ENCODE results near the gene ANKRD55. TPM values are rescaled to one million over a fixed set of nuclear protein-coding genes. Genes with fewer than 3 reads are reported as not detected.
"Not testable (repeated sequence)": the region's sequence is repeated elsewhere in the genome, so short reads cannot be mapped to it uniquely, and the experiment has no call there.

The ANKRD55 gene
- total and polyA plus RNA-seq, 5 donors from 2014 or later: 4.1 to 9.0 (median 5.7) TPM

DNA sequence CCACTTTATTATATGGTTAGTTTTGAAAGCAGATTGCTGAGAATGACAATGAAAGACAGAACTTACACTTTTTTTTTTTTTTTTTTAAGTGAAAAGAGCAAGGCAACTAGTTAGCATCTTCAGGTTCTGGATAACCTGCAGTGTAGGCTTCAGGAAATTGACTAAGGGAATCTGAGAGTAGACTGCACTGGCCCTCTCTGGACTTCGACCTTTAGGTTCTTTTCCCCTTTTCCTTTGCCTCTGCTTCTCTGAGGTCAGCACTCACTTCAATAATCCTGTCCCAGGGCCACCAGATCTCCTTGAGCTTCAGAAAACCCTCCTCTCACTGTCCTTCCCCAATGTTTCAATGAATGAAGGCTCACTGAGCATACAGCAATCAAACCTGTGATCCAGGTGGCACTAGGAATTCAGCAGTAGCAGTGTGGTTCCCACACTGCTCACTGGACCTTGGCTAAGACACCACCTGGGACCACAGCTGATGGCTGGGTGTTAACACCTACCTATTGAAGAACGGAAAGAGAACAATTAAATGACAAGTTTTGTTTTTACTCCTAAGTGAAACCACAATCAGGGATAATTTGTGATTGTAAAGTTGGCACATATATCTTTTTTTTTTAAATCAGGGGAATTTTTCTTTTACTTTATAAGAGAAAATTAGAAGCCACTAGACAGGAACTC lies 152.6 kb downstream of the ANKRD55 start:
- Mint-ChIP-seq H3K4me1 (peaks cover 17 to 54% (median 34%) of the 10 kb centered on the region in 4 donors), H3K4me3 (peak overlapping the region in 3 of 4 donors; percentile 9 to 25 (median 20)), H3K27ac (peak overlapping the region; percentile 89 to 99 (median 91)), H3K36me3 (peaks cover 7% of the 10 kb centered on the region), H3K9me3 (no peaks in the 10 kb centered on the region), H3K27me3 (no peaks in the 10 kb centered on the region)
- DNase-seq (no peak), ATAC-seq (ENCODE audit: low read depth in 2 of 2) (no peak)
- no peaks in the 10 kb centered on the region for H3K27me3 ChIP-seq (ENCODE audit: control insufficient read depth, insufficient read depth, low read length)
- peaks cover 22% of the 10 kb centered on the region for H3K4me1 ChIP-seq (ENCODE audit: control insufficient read depth, insufficient read depth, low read length, poor library complexity, severe bottlenecking)
- H3K4me3 ChIP-seq (ENCODE audit: low read depth, low read length): peak overlapping the region; percentile 35
- H3K36me3 ChIP-seq (ENCODE audit: control insufficient read depth, insufficient read depth, low read length): no peaks in the 10 kb centered on the region
- peak overlapping the region; percentile 21 for H3K27ac ChIP-seq (ENCODE audit: insufficient read depth, low read length, poor library complexity, severe bottlenecking)
- no peaks in the 10 kb centered on the region for H3K9me3 ChIP-seq (ENCODE audit: control insufficient read depth in 2 of 2, low read length in 2 of 2)

- not testable (repeated sequence) for H3K36me3 Mint-ChIP-seq; H3K27ac Mint-ChIP-seq; H3K27me3 ChIP-seq (ENCODE audit: control insufficient read depth, insufficient read depth, low read length); H3K9me3 Mint-ChIP-seq; H3K4me3 ChIP-seq (ENCODE audit: low read depth, low read length); H3K27me3 Mint-ChIP-seq; H3K9me3 ChIP-seq (ENCODE audit: control insufficient read depth in 2 of 2, low read length in 2 of 2); H3K36me3 ChIP-seq (ENCODE audit: control insufficient read depth, insufficient read depth, low read length); H3K27ac ChIP-seq (ENCODE audit: insufficient read depth, low read length, poor library complexity, severe bottlenecking); DNase-seq; ATAC-seq (ENCODE audit: low read depth in 2 of 2); H3K4me3 Mint-ChIP-seq
- H3K4me1 ChIP-seq (ENCODE audit: control insufficient read depth, insufficient read depth, low read length, poor library complexity, severe bottlenecking): peaks cover 15% of the 10 kb centered on the region
- H3K4me1 Mint-ChIP-seq: peaks cover 20 to 59% (median 30%) of the 10 kb centered on the region in 4 donors
Observed at GRCh38 chr5:56079157-56079500, 154.0 kb downstream of the ANKRD55 start.

GRCh38 chr5:56078278-56079156 lies 154.6 kb downstream of the ANKRD55 start:
- Mint-ChIP-seq H3K9me3 (peaks cover 0 to 2% (median 0%) of the 10 kb centered on the region in 7 donors), H3K4me3 (peak overlapping the region in 1 of 4 donors; percentile 31), H3K4me1 (peaks cover 22 to 61% (median 31%) of the 10 kb centered on the region in 4 donors), H3K27me3 (no peaks in the 10 kb centered on the region), H3K36me3 (peaks cover 8% of the 10 kb centered on the region), H3K27ac (peak overlapping the region in 1 of 3 donors; percentile 18)
- Histone ChIP-seq H3K9me3 (ENCODE audit: control insufficient read depth in 2 of 2, low read length in 2 of 2) (no peaks in the 10 kb centered on the region), H3K4me1 (ENCODE audit: control insufficient read depth, insufficient read depth, low read length, poor library complexity, severe bottlenecking) (peaks cover 18% of the 10 kb centered on the region), H3K4me3 (ENCODE audit: low read depth, low read length) (no peak overlapping the region), H3K27me3 (ENCODE audit: control insufficient read depth, insufficient read depth, low read length) (no peaks in the 10 kb centered on the region), H3K27ac (ENCODE audit: insufficient read depth, low read length, poor library complexity, severe bottlenecking) (no peak overlapping the region), H3K36me3 (ENCODE audit: control insufficient read depth, insufficient read depth, low read length) (no peaks in the 10 kb centered on the region)
- no peak for ATAC-seq (ENCODE audit: low read depth in 2 of 2)
- no peak for DNase-seq

DNA sequence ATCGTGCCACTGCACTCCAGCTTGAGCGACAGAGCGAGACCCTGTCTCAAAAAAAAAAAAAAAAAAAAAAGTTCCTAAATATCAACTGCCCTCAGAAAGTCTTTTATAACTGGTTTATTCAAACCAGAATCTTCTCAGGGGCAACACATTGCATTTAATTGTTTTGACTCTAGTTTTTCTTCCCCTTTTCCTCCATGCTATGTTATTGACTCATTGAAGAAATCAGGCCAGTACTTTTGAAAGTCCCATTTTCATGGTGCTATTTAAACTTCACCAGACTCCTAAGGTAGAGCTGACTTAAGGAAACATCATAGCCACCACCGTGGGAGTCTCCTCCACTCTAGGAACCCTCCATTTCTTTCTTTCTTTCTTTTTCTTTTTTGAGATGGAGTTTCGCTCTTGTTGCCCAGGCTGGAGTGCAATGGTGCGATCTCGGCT lies 155.3 kb downstream of the ANKRD55 start:
- H3K27ac ChIP-seq (ENCODE audit: insufficient read depth, low read length, poor library complexity, severe bottlenecking): no peak overlapping the region
- ATAC-seq (ENCODE audit: low read depth in 2 of 2) (no peak), DNase-seq (no peak)
- H3K27me3 Mint-ChIP-seq: no peaks in the 10 kb centered on the region
- peaks cover 28 to 65% (median 36%) of the 10 kb centered on the region in 4 donors for H3K4me1 Mint-ChIP-seq
- no peak overlapping the region for H3K4me3 ChIP-seq (ENCODE audit: low read depth, low read length)
- no peak overlapping the region for H3K4me3 Mint-ChIP-seq
- H3K36me3 Mint-ChIP-seq: peaks cover 6% of the 10 kb centered on the region
- no peaks in the 10 kb centered on the region for H3K9me3 ChIP-seq (ENCODE audit: control insufficient read depth in 2 of 2, low read length in 2 of 2)
- H3K27ac Mint-ChIP-seq: peak overlapping the region in 1 of 3 donors; percentile 26
- peaks cover 25% of the 10 kb centered on the region for H3K4me1 ChIP-seq (ENCODE audit: control insufficient read depth, insufficient read depth, low read length, poor library complexity, severe bottlenecking)
- H3K9me3 Mint-ChIP-seq: peaks cover 0 to 2% (median 0%) of the 10 kb centered on the region in 7 donors
- no peaks in the 10 kb centered on the region for H3K36me3 ChIP-seq (ENCODE audit: control insufficient read depth, insufficient read depth, low read length)
- no peaks in the 10 kb centered on the region for H3K27me3 ChIP-seq (ENCODE audit: control insufficient read depth, insufficient read depth, low read length)

DNA sequence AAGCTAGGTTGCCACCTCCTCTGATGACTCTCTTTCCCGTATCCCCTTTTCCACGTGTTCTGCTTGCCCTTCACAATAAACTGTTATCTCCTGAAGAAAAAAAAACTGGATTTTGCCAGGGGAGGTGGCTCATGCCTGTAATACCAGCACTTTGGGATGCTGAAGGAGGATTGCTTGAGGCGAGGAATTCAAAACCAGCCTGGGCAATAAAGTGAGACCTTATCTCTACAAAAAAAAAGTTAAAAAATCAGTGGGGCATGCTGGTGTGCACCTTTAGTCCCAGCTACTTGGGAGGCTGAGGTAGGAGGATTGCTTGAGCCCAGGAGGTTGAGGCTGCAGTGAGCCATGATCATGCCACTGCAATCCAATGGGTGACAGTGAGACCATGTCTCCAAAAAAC lies 156.6 kb downstream of the ANKRD55 start:
- Histone ChIP-seq H3K27ac (ENCODE audit: insufficient read depth, low read length, poor library complexity, severe bottlenecking) (no peak overlapping the region), H3K4me1 (ENCODE audit: control insufficient read depth, insufficient read depth, low read length, poor library complexity, severe bottlenecking) (peaks cover 34% of the 10 kb centered on the region), H3K27me3 (ENCODE audit: control insufficient read depth, insufficient read depth, low read length) (no peaks in the 10 kb centered on the region), H3K9me3 (ENCODE audit: control insufficient read depth in 2 of 2, low read length in 2 of 2) (no peaks in the 10 kb centered on the region), H3K36me3 (ENCODE audit: control insufficient read depth, insufficient read depth, low read length) (no peaks in the 10 kb centered on the region), H3K4me3 (ENCODE audit: low read depth, low read length) (no peak overlapping the region)
- ATAC-seq (ENCODE audit: low read depth in 2 of 2) (no peak), DNase-seq (no peak)
- no peaks in the 10 kb centered on the region for H3K27me3 Mint-ChIP-seq
- peak overlapping the region in 1 of 3 donors; percentile 47 for H3K27ac Mint-ChIP-seq
- H3K36me3 Mint-ChIP-seq: peaks cover 3% of the 10 kb centered on the region
- peaks cover 22 to 64% (median 37%) of the 10 kb centered on the region in 4 donors for H3K4me1 Mint-ChIP-seq
- H3K4me3 Mint-ChIP-seq: no peak overlapping the region
- H3K9me3 Mint-ChIP-seq: peaks cover 0 to 2% (median 0%) of the 10 kb centered on the region in 7 donors

DNA sequence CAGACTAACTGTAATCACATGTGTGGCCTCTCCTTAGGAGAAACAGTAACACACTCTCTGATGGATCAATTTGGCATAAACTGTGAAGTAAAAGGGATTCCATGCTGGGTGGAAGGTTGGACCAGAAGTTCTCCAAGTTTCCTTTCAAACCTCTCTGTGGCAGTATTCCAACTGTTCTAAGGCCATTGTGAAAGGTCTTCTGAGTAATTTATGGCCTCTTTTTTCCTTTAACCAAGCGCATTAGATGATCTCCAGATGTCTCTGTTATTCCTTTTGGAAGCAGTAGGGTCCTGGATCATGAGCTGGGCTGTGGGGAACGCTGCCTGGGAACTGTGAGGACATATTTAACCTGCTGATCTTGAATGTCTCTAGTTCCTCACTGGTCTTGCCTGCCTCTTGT lies 157.8 kb downstream of the ANKRD55 start:
- H3K4me3 Mint-ChIP-seq: no peak overlapping the region
- Histone ChIP-seq H3K27me3 (ENCODE audit: control insufficient read depth, insufficient read depth, low read length) (no peaks in the 10 kb centered on the region), H3K36me3 (ENCODE audit: control insufficient read depth, insufficient read depth, low read length) (no peaks in the 10 kb centered on the region), H3K27ac (ENCODE audit: insufficient read depth, low read length, poor library complexity, severe bottlenecking) (no peak overlapping the region), H3K9me3 (ENCODE audit: control insufficient read depth in 2 of 2, low read length in 2 of 2) (no peaks in the 10 kb centered on the region), H3K4me1 (ENCODE audit: control insufficient read depth, insufficient read depth, low read length, poor library complexity, severe bottlenecking) (peaks cover 34% of the 10 kb centered on the region), H3K4me3 (ENCODE audit: low read depth, low read length) (no peak overlapping the region)
- H3K9me3 Mint-ChIP-seq: peaks cover 0 to 2% (median 0%) of the 10 kb centered on the region in 7 donors
- DNase-seq (no peak), ATAC-seq (ENCODE audit: low read depth in 2 of 2) (no peak)
- H3K27me3 Mint-ChIP-seq: no peaks in the 10 kb centered on the region
- peaks cover 25 to 64% (median 39%) of the 10 kb centered on the region in 4 donors for H3K4me1 Mint-ChIP-seq
- H3K27ac Mint-ChIP-seq: peak overlapping the region in 2 of 3 donors; percentile 12 to 67
- H3K36me3 Mint-ChIP-seq: peaks cover 3% of the 10 kb centered on the region

GRCh38 chr5:56072863-56073766 lies 160.0 kb downstream of the ANKRD55 start:
- H3K27ac ChIP-seq (ENCODE audit: insufficient read depth, low read length, poor library complexity, severe bottlenecking): no peak overlapping the region
- H3K4me3 ChIP-seq (ENCODE audit: low read depth, low read length): no peak overlapping the region
- H3K27me3 ChIP-seq (ENCODE audit: control insufficient read depth, insufficient read depth, low read length): no peaks in the 10 kb centered on the region
- peak overlapping the region; percentile 89 to 93 (median 90) for H3K27ac Mint-ChIP-seq
- H3K9me3 Mint-ChIP-seq: peaks cover 0 to 2% (median 0%) of the 10 kb centered on the region in 7 donors
- no peaks in the 10 kb centered on the region for H3K9me3 ChIP-seq (ENCODE audit: control insufficient read depth in 2 of 2, low read length in 2 of 2)
- H3K36me3 ChIP-seq (ENCODE audit: control insufficient read depth, insufficient read depth, low read length): no peaks in the 10 kb centered on the region
- H3K4me1 Mint-ChIP-seq: peaks cover 29 to 71% (median 49%) of the 10 kb centered on the region in 4 donors
- ATAC-seq (ENCODE audit: low read depth in 2 of 2) (no peak), DNase-seq (peak in 1 of 3 donors; percentile 70)
- no peaks in the 10 kb centered on the region for H3K27me3 Mint-ChIP-seq
- H3K36me3 Mint-ChIP-seq: peaks cover 3% of the 10 kb centered on the region
- H3K4me1 ChIP-seq (ENCODE audit: control insufficient read depth, insufficient read depth, low read length, poor library complexity, severe bottlenecking): peaks cover 40% of the 10 kb centered on the region
- H3K4me3 Mint-ChIP-seq: peak overlapping the region in 2 of 4 donors; percentile 26 to 59

Data from CD4-positive, CD25-positive, alpha-beta regulatory T cell (primary cell).